Prostate gland (tissue), 2 donors: ENCODE data around the gene EVI5. TPM values are rescaled to one million over a fixed set of nuclear protein-coding genes. Genes with fewer than 3 reads are reported as not detected.

Experiments
- DNase-seq: peaks from one replicate; pipeline ENCODE4 v3.0.0-alpha.2; 2019; ENCODE audit warnings: low spot score
- H3K27ac ChIP-seq, 2 donors: fragments of 200-600 bp; sonication (generic); 2 replicates each; pipeline ENCODE4 v1.5.1; 2017 to 2019
- H3K27me3 ChIP-seq: fragments of 200-600 bp; sonication (generic); replicated peaks from 2 replicates; pipeline ENCODE4 v1.5.1; 2019; ENCODE audit not compliant: insufficient read depth
- H3K36me3 ChIP-seq, 2 donors: fragments of 200-600 bp; sonication (generic); 1 replicate in 1 of 2; 2 replicates in 1 of 2; pipeline versions ENCODE4 v1.5.1 to v1.8.1; 2017 to 2019
- H3K4me1 ChIP-seq: fragments of 200-600 bp; sonication (generic); replicated peaks from 2 replicates; pipeline ENCODE4 v1.5.1; 2019
- H3K4me3 ChIP-seq, 2 donors: fragments of 200-600 bp; sonication (generic); 2 replicates each; pipeline ENCODE4 v1.5.1; 2017 to 2019
- H3K9me3 ChIP-seq: fragments of 200-600 bp; sonication (generic); 2 replicates; pipeline ENCODE4 v1.5.1; 2017
- CTCF ChIP-seq, 4 experiments: fragments of 200-600 bp in 2 of 4; fragments of 450-650 bp in 2 of 4; sonication (generic) in 2 of 4; IDR thresholded peaks; 1 replicate in 3 of 4; 2 replicates in 1 of 4; pipeline ENCODE4 v1.5.1; 2016 to 2019; ENCODE audit warnings: antibody characterized with exemption in 4 of 4, mild to moderate bottlenecking in 2 of 4, moderate library complexity in 2 of 4
- POLR2A ChIP-seq: fragments of 450-650 bp; IDR thresholded peaks from one replicate; pipeline ENCODE4 v1.6.1; 2016; ENCODE audit warnings: antibody characterized with exemption, mild to moderate bottlenecking
- POLR2AphosphoS5 ChIP-seq: sonication (generic); formaldehyde crosslinking; IDR thresholded peaks from one replicate; pipeline ENCODE4 v1.6.1; 2017; ENCODE audit warnings: antibody characterized with exemption
- WGBS: methylation state at CpG from one replicate; pipeline ENCODE4 v1.1.5; 2018; 5-methylcytosine and 5-hydroxymethylcytosine counted together
- intact Hi-C: fragments of 100-400 bp; cut with DNase I; formaldehyde crosslinking; loops from one replicate; pipeline ENCODE4 v1.14.2; 2022
- total RNA-seq, 2 donors: library from RNA; depleted of rRNA; stranded (reverse); fragments of >200 nt; gene quantifications; one replicate each; pipeline ENCODE4 v1.1.0, GENCODE V29; 2016

EVI5 gene
- total RNA-seq, 2 donors from 2014 or later, result 22.2 to 38.6 TPM

- WGBS, result 46% methylated on average over 3 of the region's 3 CpGs
- TF ChIP-seq CTCF (IDR thresholded peaks at IDR 0.05) (no peak), POLR2A (no peak), POLR2AphosphoS5 (no peak)
- Histone ChIP-seq H3K36me3 (no peaks in the 10 kb centered on the region), H3K27me3 (peaks cover 23% of the 10 kb centered on the region), H3K27ac (no peak overlapping the region), H3K9me3 (no peaks in the 10 kb centered on the region), H3K4me3 (no peak overlapping the region), H3K4me1 (peaks cover 17% of the 10 kb centered on the region)
- intact Hi-C loops, result no loop called here
- no peak for DNase-seq
These were observed 296.5 kb downstream of the EVI5 start for GRCh38 chr1:92488416-92488815.

GRCh38 chr1:92487078-92487605 lies 297.8 kb downstream of the EVI5 start:
- peaks cover 34% of the 10 kb centered on the region for H3K27me3 ChIP-seq
- intact Hi-C loops, result no loop called here
- H3K27ac ChIP-seq, result no peak overlapping the region
- peaks cover 17% of the 10 kb centered on the region for H3K4me1 ChIP-seq
- no peaks in the 10 kb centered on the region for H3K36me3 ChIP-seq
- peak overlapping the region in 1 of 2 donors; percentile 38 for H3K4me3 ChIP-seq
- no peak for DNase-seq
- 71% methylated on average over 7 of the region's 7 CpGs for WGBS
- TF ChIP-seq CTCF (IDR thresholded peaks at IDR 0.05) (no peak), POLR2AphosphoS5 (no peak), POLR2A (no peak)
- H3K9me3 ChIP-seq, result no peaks in the 10 kb centered on the region

- Histone ChIP-seq H3K36me3 (no peaks in the 10 kb centered on the region), H3K4me1 (peaks cover 17% of the 10 kb centered on the region), H3K27ac (no peak within 1 kb of the TSS), H3K9me3 (no peaks in the 10 kb centered on the region), H3K4me3 (peak within 1 kb of the TSS; percentile 30 to 38), H3K27me3 (peaks cover 41% of the 10 kb centered on the region)
- intact Hi-C loops, result no loop called here
- no peak for DNase-seq
- WGBS, result 3% methylated on average over 76 of the region's 77 CpGs
- TF ChIP-seq POLR2AphosphoS5 (no peak), CTCF (IDR thresholded peaks at IDR 0.05) (no peak), POLR2A (no peak)
These were observed 298.4 kb downstream of the EVI5 start, which contains the start of gene GFI1 for GRCh38 chr1:92486251-92487077. Gene GFI1, minus strand, starts transcription at chr1:92486925. Its CDS starts 3,438 bp downstream, at chr1:92483487.

GRCh38 chr1:92485381-92486250 lies 299.3 kb downstream of the EVI5 start:
- 1% methylated on average over 63 of the region's 82 CpGs for WGBS
- TF ChIP-seq POLR2A (no peak), POLR2AphosphoS5 (no peak), CTCF (IDR thresholded peaks at IDR 0.05) (peak in 1 of 4 experiments; percentile 11)
- intact Hi-C loops, result no loop called here

More at GRCh38 chr1:92485381-92486250, 299.3 kb downstream of the EVI5 start:
- no peak for DNase-seq
- Histone ChIP-seq H3K27me3 (peaks cover 44% of the 10 kb centered on the region), H3K36me3 (no peaks in the 10 kb centered on the region), H3K4me3 (peak overlapping the region; percentile 30 to 38), H3K27ac (no peak overlapping the region), H3K9me3 (no peaks in the 10 kb centered on the region), H3K4me1 (peaks cover 17% of the 10 kb centered on the region)
